ENCODE results near the gene DGKB. TPM values are rescaled to one million over a fixed set of nuclear protein-coding genes. Genes with fewer than 3 reads are reported as not detected.

The DGKB gene
- total RNA-seq, 1 experiment from 2014 or later = not detected

GRCh38 chr7:14420768-14421167 lies 481.8 kb downstream of the DGKB start:
- TF ChIP-seq SIN3A (IDR thresholded peaks at IDR 0.05; ENCODE audit: borderline replicate concordance, insufficient read depth, low read depth, low read length) = no peak
- TF ChIP-seq POLR2AphosphoS5 (IDR thresholded peaks at IDR 0.05; ENCODE audit: low read depth, low read length) = no peak
- no peak for TF ChIP-seq CTCF (IDR thresholded peaks at IDR 0.05)
- TF ChIP-seq TCF7L2 (IDR thresholded peaks at IDR 0.05; ENCODE audit: low read depth, low read length) = no peak
- TF ChIP-seq REST (IDR thresholded peaks at IDR 0.05; ENCODE audit: insufficient read depth in 1 of 2, low read depth in 2 of 2, low read length in 1 of 2) = no peak
- no peak overlapping the region for H3K27ac ChIP-seq (ENCODE audit: low read length)
- no peak overlapping the region for H3K4me3 ChIP-seq (ENCODE audit: low read depth in 2 of 2, low read length in 2 of 2)
- POLR2A ChIA-PET = no interaction called here
- H3K4me1 ChIP-seq (ENCODE audit: control insufficient read depth, insufficient read depth, low read length) = no peaks in the 10 kb centered on the region
- CTCF ChIA-PET = no interaction called here
- H3K27me3 ChIP-seq (ENCODE audit: control insufficient read depth, insufficient read depth, low read length) = no peaks in the 10 kb centered on the region
- no TSS peak for BruUV-seq (replicated peaks)
- no peak for DNase-seq (ENCODE audit: low read depth, low spot score)
- H3K36me3 ChIP-seq (ENCODE audit: control insufficient read depth, insufficient read depth, low read length) = no peaks in the 10 kb centered on the region
- in situ Hi-C loops (cut with HindIII; ENCODE audit: low pct_unique_long_range_greater_than_20kb, low sequenced_read_pairs) = no loop called here
- H3K9me3 ChIP-seq (ENCODE audit: control insufficient read depth, insufficient read depth, low read depth, low read length) = no peaks in the 10 kb centered on the region
- intact Hi-C loops (cut with micrococcal nuclease; ENCODE audit: unreplicated experiment) = no loop called here
- ATAC-seq = no peak

- BruUV-seq (replicated peaks) = no TSS peak
- no peaks in the 10 kb centered on the region for H3K9me3 ChIP-seq (ENCODE audit: control insufficient read depth, insufficient read depth, low read depth, low read length)
- CTCF ChIA-PET = no interaction called here
- ATAC-seq (no peak), DNase-seq (ENCODE audit: low read depth, low spot score) (no peak)
- no peaks in the 10 kb centered on the region for H3K4me1 ChIP-seq (ENCODE audit: control insufficient read depth, insufficient read depth, low read length)
- no peaks in the 10 kb centered on the region for H3K27me3 ChIP-seq (ENCODE audit: control insufficient read depth, insufficient read depth, low read length)
- TF ChIP-seq TCF7L2 (IDR thresholded peaks at IDR 0.05; ENCODE audit: low read depth, low read length) (no peak), REST (IDR thresholded peaks at IDR 0.05; ENCODE audit: insufficient read depth in 1 of 2, low read depth in 2 of 2, low read length in 1 of 2) (no peak), CTCF (IDR thresholded peaks at IDR 0.05) (no peak), POLR2AphosphoS5 (IDR thresholded peaks at IDR 0.05; ENCODE audit: low read depth, low read length) (no peak), SIN3A (IDR thresholded peaks at IDR 0.05; ENCODE audit: borderline replicate concordance, insufficient read depth, low read depth, low read length) (no peak)
- H3K36me3 ChIP-seq (ENCODE audit: control insufficient read depth, insufficient read depth, low read length) = no peaks in the 10 kb centered on the region
- intact Hi-C loops (cut with micrococcal nuclease; ENCODE audit: unreplicated experiment) (no loop called here), in situ Hi-C loops (cut with HindIII; ENCODE audit: low pct_unique_long_range_greater_than_20kb, low sequenced_read_pairs) (no loop called here)
- POLR2A ChIA-PET = no interaction called here
- H3K4me3 ChIP-seq (ENCODE audit: low read depth in 2 of 2, low read length in 2 of 2) = no peak overlapping the region
- H3K27ac ChIP-seq (ENCODE audit: low read length) = no peak overlapping the region
Observed at GRCh38 chr7:14419531-14419930, 483.0 kb downstream of the DGKB start.
